HG03521 (cell line): ENCODE data around the gene FHIT.

Experiments
- ATAC-seq: cut with Tn5 transposase; IDR thresholded peaks from one replicate; pipeline ENCODE4 v1.9.1; 2021; ENCODE audit warnings: mild to moderate bottlenecking, moderate library complexity; ENCODE audit not compliant: unreplicated experiment

FHIT gene

GRCh38 chr3:60870396-60870795 lies 380.9 kb downstream of the FHIT start:
- no peak for ATAC-seq

DNA sequence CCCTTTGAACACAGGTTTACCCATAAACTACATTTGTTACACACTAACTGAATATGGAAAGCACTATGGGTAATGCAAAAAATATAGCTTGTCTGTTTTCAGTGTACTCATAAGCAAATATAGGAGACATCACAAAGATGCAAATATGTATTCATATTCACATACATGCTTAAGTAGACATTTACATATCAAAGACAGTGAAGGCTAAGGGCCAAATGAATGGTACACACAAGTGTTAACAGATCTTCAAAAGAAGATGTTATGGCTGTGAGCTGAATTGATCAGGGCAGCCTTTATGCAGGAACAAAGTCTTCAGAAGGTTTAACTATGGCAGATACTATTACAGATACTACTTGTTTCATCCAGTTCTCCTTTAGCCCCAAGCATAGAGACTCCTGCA lies 384.1 kb downstream of the FHIT start:
- ATAC-seq = no peak

- ATAC-seq = no peak
These were observed 394.8 kb downstream of the FHIT start for GRCh38 chr3:60856257-60857046.

DNA sequence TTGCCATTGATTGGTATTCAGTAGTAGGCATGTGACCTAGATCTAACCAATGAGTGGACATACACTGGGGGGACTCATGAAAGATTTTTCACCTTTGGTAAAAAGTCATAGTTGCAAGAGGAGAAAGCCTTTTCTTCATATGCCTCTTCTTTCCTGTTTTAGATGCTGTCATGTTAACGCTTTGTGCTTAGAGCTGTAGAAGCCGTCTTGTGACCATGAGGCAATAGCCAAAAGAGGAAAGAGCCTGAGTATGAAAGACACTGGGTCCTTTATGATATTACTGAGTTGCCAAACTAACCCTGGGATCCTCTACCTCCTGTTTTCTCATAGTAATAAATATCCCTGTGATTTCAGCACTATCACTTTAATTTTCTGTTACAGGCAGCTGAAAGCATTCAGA lies 396.0 kb downstream of the FHIT start:
- ATAC-seq = no peak

GRCh38 chr3:60854791-60855190 lies 396.5 kb downstream of the FHIT start:
- no peak for ATAC-seq

- ATAC-seq = no peak
These were observed 403.5 kb downstream of the FHIT start for GRCh38 chr3:60847791-60848190.

DNA sequence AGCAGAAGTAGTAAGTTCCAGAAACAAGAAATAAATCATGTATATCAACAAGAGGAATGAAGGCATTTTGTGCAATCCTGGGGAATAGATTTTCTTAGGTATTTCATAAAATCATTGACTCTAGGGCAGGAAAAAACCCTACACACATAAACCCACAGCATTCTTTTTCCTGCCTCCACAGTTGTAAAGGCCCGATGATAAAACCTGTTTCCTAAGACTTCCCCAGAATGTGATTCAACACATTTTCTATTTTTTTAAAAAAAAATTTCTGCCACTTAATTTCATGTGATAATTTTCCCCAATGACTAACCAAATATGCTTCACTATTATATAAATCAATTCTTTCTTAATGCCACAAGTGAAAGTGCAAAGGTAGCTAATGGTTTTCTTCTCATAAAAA lies 407.0 kb downstream of the FHIT start:
- no peak for ATAC-seq

DNA sequence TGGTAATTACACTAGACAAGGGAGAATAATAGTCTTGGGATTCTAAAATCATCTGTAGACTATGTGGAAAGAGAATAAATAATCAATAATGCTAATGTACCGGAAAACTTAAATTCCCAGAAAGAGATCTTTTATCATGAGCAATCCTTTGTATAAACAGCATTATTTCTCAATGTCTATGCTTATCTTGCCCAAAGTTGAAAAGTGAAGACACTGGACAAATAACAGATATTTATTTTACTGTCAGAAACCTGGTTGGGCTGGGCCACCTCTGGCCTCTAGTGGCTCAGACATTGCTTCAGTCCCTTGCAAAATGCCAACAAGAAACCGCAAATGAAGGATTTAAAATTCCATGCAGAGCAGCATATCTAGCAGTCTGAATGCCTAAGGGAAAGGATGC lies 409.9 kb downstream of the FHIT start:
- no peak for ATAC-seq

DNA sequence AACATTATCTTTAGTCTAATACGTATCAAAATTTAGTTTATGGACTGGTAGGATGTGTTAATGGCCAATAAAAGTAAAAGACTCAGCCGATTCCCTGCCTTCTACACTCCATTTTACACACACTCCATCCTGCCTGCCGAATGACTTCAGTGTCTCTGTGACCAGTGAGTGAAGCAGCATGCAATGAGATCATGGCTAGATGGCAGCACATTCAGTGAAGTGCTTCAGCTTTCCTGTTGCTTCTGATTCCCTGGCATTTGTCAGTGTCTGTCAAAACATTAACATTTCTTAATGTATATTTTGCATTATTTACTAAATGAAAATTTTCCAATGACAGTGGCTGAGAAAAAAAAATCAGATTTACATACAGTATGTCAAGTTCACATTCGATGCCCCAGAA lies 412.0 kb downstream of the FHIT start:
- no peak for ATAC-seq

DNA sequence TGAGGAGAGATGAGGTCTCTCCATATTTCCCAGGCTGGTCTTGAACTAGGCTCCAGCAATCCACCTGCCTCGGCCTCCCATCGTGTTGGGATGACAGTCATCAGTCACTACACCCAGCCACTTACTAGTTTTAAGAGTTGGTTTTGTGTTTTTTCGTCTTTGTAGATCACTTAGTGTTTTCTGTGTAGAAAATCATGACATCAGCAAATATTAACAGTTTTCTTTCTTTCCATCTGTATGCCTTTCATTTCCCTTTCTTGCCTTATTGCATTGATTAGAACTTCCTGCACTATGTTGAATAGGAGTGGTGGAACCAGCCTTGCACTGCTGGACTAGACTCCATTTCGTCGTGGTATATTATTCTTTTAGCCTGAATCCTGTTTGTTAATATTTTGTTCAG lies 415.5 kb downstream of the FHIT start:
- ATAC-seq = no peak

DNA sequence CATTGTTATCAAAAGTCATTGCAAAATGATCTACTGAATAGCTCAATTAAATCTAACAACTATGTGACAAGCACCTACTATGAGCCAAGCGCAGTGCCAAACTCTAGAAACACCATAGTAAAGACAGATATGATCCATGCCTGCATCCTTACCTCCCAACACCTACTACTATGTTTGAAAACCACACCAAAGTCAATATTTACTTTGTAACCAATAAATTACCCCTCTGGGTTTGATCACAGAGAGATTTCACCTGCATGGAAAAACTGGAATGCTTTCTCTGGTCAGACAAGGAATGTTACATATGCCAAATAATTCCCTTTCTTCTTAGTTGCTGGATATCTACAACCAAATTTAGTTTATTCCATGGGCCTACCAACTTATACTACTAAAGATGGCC lies 422.2 kb downstream of the FHIT start:
- no peak for ATAC-seq

GRCh38 chr3:60827666-60828065 lies 423.6 kb downstream of the FHIT start:
- no peak for ATAC-seq

DNA sequence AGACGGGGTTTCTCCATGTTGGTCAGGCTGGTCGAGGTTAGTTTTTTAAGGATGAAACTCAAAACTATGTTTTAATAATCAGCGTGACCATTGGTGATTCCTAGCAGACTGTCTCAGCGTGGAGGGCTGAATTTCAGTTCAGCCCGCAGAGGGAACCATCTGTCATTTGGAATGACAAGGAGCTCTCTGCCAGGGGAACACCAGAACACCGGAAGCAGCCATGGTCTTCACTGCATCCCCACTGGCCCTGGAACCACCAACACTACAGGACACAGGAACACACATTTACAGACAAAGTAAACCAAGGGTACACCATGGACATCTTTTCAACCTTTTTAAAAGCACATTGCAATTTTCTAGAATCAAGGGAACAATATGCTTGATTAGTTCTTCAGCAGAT lies 424.7 kb downstream of the FHIT start:
- no peak for ATAC-seq

DNA sequence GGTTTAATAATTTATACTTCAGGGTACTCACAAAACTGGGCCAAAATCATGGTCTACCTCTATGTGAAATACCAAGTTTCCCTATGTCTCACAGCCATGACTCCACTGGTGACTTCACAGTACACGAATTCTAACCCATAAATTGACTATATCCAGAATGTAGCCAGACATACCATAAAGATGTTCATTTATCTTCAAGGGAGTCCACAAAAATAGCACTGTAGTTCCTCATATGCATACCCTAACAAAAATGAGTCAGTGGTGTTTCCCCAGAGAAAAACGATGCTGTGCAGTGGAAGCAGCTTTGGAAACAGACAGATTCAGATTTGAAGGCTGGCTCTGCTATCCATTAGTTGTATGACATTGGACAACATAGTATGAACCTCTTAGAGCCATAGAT lies 438.8 kb downstream of the FHIT start:
- no peak for ATAC-seq

DNA sequence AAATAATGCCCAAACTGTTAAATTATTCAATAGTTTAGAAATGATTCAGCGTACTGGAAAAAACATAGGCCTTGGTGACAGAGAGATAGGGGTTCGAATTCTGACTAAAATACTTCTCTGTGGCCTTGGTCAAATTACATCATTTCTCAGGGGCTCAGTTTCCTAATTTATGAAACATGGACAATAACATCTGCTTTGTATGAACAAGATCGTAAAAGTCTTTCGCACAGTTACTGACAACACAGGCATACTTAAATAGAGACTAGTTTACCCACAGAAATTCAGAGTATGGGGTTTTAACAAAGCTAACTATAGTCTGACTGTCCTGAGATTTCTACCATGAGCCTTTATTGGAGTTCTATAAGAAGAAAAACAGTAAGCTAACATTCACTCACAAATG lies 440.4 kb downstream of the FHIT start:
- no peak for ATAC-seq

- no peak for ATAC-seq
These were observed 441.2 kb downstream of the FHIT start for GRCh38 chr3:60809857-60810610.

GRCh38 chr3:60803216-60804173 lies 447.8 kb downstream of the FHIT start:
- ATAC-seq = no peak

GRCh38 chr3:60801307-60801706 lies 449.9 kb downstream of the FHIT start:
- ATAC-seq = no peak

- ATAC-seq = no peak
These were observed 452.8 kb downstream of the FHIT start for GRCh38 chr3:60798456-60798855.

- ATAC-seq = no peak
These were observed 458.9 kb downstream of the FHIT start for GRCh38 chr3:60792249-60792852.

- no peak for ATAC-seq
These were observed 463.1 kb downstream of the FHIT start for GRCh38 chr3:60788185-60788584.
